ENCODE results near the gene KMT2E. TPM values are rescaled to one million over a fixed set of nuclear protein-coding genes. Genes with fewer than 3 reads are reported as not detected.

Gene KMT2E, protein sequence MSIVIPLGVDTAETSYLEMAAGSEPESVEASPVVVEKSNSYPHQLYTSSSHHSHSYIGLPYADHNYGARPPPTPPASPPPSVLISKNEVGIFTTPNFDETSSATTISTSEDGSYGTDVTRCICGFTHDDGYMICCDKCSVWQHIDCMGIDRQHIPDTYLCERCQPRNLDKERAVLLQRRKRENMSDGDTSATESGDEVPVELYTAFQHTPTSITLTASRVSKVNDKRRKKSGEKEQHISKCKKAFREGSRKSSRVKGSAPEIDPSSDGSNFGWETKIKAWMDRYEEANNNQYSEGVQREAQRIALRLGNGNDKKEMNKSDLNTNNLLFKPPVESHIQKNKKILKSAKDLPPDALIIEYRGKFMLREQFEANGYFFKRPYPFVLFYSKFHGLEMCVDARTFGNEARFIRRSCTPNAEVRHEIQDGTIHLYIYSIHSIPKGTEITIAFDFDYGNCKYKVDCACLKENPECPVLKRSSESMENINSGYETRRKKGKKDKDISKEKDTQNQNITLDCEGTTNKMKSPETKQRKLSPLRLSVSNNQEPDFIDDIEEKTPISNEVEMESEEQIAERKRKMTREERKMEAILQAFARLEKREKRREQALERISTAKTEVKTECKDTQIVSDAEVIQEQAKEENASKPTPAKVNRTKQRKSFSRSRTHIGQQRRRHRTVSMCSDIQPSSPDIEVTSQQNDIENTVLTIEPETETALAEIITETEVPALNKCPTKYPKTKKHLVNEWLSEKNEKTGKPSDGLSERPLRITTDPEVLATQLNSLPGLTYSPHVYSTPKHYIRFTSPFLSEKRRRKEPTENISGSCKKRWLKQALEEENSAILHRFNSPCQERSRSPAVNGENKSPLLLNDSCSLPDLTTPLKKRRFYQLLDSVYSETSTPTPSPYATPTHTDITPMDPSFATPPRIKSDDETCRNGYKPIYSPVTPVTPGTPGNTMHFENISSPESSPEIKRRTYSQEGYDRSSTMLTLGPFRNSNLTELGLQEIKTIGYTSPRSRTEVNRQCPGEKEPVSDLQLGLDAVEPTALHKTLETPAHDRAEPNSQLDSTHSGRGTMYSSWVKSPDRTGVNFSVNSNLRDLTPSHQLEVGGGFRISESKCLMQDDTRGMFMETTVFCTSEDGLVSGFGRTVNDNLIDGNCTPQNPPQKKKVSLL (N-terminal part only)
- 100 to 1,000 TPM in 1 of 2 donors, 10 to 100 TPM in 1; 96.6 to 133 TPM for total RNA-seq
- 21.1 TPM for polyA plus RNA-seq (ENCODE audit: insufficient read depth, low read depth, low replicate concordance)
- long read RNA-seq, donor 1, transcript KMT2E-214 (7 exons, 1,133 nt) = major isoform, 5 of 142 reads
- long read RNA-seq, donor 1, partial matches to known transcripts = 135 of 142 reads
- long read RNA-seq, donor 1, other reads (novel, unspliced or antisense) = 0 of 142 reads
- long read RNA-seq, donor 2, partial matches to known transcripts = 0 of 3 reads
- long read RNA-seq, donor 2, other reads (novel, unspliced or antisense) = 0 of 3 reads

DNA sequence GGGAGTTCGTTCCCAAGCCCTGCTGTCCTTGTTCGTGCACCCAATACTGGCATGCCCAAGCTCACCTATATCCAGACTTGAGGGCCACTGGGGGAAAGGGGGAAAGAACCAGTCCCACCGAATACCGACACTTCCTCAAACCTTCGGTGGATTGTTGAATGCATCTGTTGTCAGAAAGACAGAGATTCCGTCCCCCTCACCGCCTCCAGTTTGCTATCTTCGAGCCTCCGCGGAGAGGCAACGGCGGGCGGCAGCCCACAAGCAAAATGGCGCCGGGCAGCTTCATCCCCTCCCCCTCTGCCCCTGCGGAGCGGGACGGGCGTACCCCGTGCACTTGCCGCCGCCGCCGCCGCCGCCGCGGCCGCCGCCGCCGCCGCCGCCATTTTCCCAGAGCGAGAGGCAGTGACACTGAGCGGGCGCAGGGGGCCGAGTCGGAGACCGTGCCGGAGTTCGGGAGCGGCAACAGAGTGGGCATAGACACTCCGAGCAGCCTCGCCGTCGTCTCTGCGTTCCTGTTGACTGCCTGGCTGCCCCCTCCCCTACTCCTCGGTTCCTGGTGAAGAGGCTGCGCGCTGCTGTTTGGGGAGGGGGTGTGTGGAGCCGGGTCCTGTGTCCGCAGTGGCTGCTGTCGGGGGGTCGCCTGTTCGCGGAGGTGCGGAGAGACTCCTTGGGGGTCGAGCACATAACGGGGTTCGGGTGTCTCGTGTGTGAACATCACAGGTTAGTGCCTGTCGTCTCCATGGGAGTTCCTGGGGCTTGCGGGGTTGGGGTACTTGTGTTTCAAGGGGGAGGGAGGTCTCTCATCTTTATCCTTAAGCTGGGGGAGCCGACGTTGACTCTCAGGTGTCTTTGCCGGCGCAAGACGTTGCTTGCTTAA, at the start of gene KMT2E:
KMT2E (plus strand) TSS at position 390 of the 877 bp plus-strand sequence. CDS start 26,748 bp downstream, outside the sequence.
- peak within 1 kb of the TSS; percentile 92 to 97 for H3K4me3 ChIP-seq
- WGBS, 2 donors = 1 to 3% methylated on average over 30 to 60 of the region's 69 CpGs
- peak; percentile 91 for DNase-seq
- peaks cover 23% of the 10 kb centered on the region for H3K4me1 ChIP-seq
- H3K27ac ChIP-seq = peak within 1 kb of the TSS; percentile 99 to 100
- intact Hi-C loops (cut with DNase I; ENCODE audit: low total_unique reads) = no loop called here
- no peaks in the 10 kb centered on the region for H3K9me3 ChIP-seq
- no peaks in the 10 kb centered on the region for H3K36me3 ChIP-seq (ENCODE audit: low read depth, missing control alignments)
- no peaks in the 10 kb centered on the region for H3K27me3 ChIP-seq
- TF ChIP-seq, protein P1, sequence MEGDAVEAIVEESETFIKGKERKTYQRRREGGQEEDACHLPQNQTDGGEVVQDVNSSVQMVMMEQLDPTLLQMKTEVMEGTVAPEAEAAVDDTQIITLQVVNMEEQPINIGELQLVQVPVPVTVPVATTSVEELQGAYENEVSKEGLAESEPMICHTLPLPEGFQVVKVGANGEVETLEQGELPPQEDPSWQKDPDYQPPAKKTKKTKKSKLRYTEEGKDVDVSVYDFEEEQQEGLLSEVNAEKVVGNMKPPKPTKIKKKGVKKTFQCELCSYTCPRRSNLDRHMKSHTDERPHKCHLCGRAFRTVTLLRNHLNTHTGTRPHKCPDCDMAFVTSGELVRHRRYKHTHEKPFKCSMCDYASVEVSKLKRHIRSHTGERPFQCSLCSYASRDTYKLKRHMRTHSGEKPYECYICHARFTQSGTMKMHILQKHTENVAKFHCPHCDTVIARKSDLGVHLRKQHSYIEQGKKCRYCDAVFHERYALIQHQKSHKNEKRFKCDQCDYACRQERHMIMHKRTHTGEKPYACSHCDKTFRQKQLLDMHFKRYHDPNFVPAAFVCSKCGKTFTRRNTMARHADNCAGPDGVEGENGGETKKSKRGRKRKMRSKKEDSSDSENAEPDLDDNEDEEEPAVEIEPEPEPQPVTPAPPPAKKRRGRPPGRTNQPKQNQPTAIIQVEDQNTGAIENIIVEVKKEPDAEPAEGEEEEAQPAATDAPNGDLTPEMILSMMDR (IDR thresholded peaks at IDR 0.05) = peak in 2 of 3 experiments; percentile 2 to 29
- TF ChIP-seq POLR2A (IDR thresholded peaks at IDR 0.05) = peak; percentile 48

DNA sequence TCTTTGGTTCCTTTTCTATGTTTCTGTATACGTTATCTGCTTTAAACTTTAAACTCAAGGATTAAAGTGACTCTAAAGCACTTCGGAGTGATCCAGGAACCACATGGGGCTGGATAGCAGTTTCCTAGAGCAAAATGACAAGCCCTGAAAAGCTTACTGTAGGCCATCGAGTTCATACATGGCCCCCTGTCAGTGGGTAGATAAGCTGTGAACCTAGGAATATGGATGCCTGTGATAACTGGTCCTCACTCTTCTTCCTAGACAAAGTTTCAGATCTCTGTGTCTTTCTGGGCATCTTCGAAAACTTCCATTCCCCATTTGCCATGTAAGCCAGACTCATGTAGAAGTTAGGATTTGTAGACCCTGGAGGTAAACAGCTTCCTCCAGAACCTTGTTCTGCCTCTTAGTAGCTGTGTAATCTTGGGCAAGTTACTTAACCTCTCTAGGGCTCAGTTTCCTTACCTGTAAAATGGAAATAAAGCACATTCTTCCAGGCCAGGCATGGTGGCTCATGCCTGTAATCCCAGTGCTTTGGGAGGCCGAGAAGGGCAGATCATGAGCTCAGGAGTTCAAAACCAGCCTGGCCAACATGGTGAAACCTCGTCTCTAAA, 49.3 kb upstream of the KMT2E start:
- intact Hi-C loops (cut with DNase I; ENCODE audit: low total_unique reads) = no loop called here
- no peak for DNase-seq
- TF ChIP-seq, protein P1 (IDR thresholded peaks at IDR 0.05) = no peak
- TF ChIP-seq POLR2A (IDR thresholded peaks at IDR 0.05) = no peak
- no peaks in the 10 kb centered on the region for H3K36me3 ChIP-seq (ENCODE audit: low read depth, missing control alignments)
- H3K4me3 ChIP-seq = no peak overlapping the region
- 59 to 69% methylated on average over 6 of the region's 6 CpGs for WGBS, 2 donors
- H3K9me3 ChIP-seq = no peaks in the 10 kb centered on the region
- H3K27me3 ChIP-seq = no peaks in the 10 kb centered on the region
- H3K27ac ChIP-seq = peak overlapping the region; percentile 33 to 59
- H3K4me1 ChIP-seq = peaks cover 8% of the 10 kb centered on the region

DNA sequence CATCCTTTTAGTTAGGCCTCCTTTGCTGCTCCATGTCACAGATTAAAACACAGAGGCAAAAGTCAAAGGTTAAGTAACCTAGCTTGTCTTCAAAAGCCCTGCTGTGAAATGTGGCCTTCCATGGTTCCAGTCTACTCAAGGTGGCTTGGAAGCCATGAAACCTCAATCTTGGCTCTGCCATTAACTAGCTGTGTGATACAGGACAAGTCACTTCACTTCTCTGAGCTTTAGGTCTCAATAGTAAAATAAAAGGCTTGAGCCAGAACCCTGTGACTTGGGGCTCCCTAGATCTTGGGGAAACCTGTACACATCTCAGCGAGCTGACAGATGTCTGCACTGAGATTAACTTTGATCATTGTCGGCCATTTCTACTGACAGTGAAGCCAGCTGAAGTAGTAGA, 48.0 kb upstream of the KMT2E start:
- no peaks in the 10 kb centered on the region for H3K27me3 ChIP-seq
- WGBS, 2 donors = 85 to 90% methylated on average over 2 of the region's 2 CpGs
- TF ChIP-seq, protein P1 (IDR thresholded peaks at IDR 0.05) = no peak
- TF ChIP-seq POLR2A (IDR thresholded peaks at IDR 0.05) = no peak
- H3K4me1 ChIP-seq = peaks cover 10% of the 10 kb centered on the region
- H3K36me3 ChIP-seq (ENCODE audit: low read depth, missing control alignments) = no peaks in the 10 kb centered on the region
- H3K27ac ChIP-seq = no peak overlapping the region
- H3K4me3 ChIP-seq = no peak overlapping the region
- no peak for DNase-seq
- H3K9me3 ChIP-seq = no peaks in the 10 kb centered on the region
- intact Hi-C loops (cut with DNase I; ENCODE audit: low total_unique reads) = no loop called here

Data from testis (tissue), 5 donors.